Upper lobe of left lung (tissue), 4 donors: ENCODE data around the gene KHNYN.

Source experiments
- CTCF ChIP-seq, 6 experiments: fragments of 450-650 bp in 4 of 6; fragments of 200-600 bp in 2 of 6; sonication (generic) in 2 of 6; IDR thresholded peaks; one replicate each; pipeline ENCODE4 v1.5.1; 2016 to 2019; ENCODE audit warnings: antibody characterized with exemption in 6 of 6
- POLR2A ChIP-seq, 4 donors: fragments of 450-650 bp; IDR thresholded peaks; one replicate each; pipeline ENCODE4 v1.5.1; 2016 to 2017; ENCODE audit warnings: antibody characterized with exemption in 4 of 4, mild to moderate bottlenecking in 2 of 4
- POLR2AphosphoS5 ChIP-seq, 2 donors: sonication (generic); formaldehyde crosslinking; IDR thresholded peaks; one replicate each; pipeline ENCODE4 v1.5.1; 2017; ENCODE audit warnings: antibody characterized with exemption in 2 of 2

- TF ChIP-seq POLR2AphosphoS5 (IDR thresholded peaks at IDR 0.05) (no peak), CTCF (IDR thresholded peaks at IDR 0.05) (no peak), POLR2A (IDR thresholded peaks at IDR 0.05) (no peak)
Observed at GRCh38 chr14:24401810-24402702, 27.7 kb upstream of the KHNYN start.
